ENCODE measurements around the gene BCAS3. TPM values are rescaled to one million over a fixed set of nuclear protein-coding genes. Genes with fewer than 3 reads are reported as not detected.

The BCAS3 gene
- total and polyA plus RNA-seq, 9 donors, result 9.4 to 37.0 (median 21.6) TPM

DNA sequence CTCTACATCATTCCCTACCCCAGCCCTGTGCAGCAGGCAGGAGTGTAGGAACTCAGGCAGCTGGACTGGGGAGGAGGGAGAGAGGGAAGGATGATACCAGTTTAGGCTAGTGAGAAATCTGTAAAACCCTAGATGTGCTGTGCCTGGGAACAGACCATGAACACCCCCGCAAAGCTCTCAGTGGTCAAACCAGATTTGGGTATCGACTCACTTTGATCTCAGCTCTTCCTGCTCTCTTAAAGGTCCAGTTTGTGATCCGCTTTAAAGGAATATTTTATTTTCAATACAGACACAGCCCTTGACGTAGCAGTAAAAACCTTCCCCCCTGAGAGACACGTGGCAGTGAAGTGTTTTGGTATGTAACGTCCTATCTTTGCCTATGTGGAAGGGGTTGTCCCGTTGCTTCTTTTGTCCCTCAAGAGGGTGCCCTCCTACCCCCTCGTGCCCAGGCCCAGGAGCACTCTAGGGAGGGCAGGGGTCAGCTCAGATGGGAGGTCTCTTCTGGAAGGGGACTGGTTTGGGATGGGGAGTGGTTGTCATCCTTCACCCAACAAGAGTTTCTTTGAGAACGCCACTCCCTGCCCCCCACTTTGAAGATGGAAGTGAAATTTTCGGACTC, 702.7 kb downstream of the BCAS3 start:
- WGBS, 3 donors, result 62 to 74% (median 65%) methylated on average over 10 of the region's 10 CpGs
- TF ChIP-seq EP300 (IDR thresholded peaks at IDR 0.05) (no peak), CTCF (IDR thresholded peaks at IDR 0.05) (no peak)
- H3K27ac ChIP-seq, result no peak overlapping the region
- no peaks in the 10 kb centered on the region for H3K36me3 ChIP-seq
- H3K4me1 ChIP-seq (ENCODE audit: insufficient read depth), result no peaks in the 10 kb centered on the region
- H3K4me3 ChIP-seq, result no peak overlapping the region
- DNase-seq, result no peak
- H3K27me3 ChIP-seq, result no peaks in the 10 kb centered on the region
- intact Hi-C loops (cut with DNase I), result no loop called here
- no peaks in the 10 kb centered on the region for H3K9me3 ChIP-seq

DNA sequence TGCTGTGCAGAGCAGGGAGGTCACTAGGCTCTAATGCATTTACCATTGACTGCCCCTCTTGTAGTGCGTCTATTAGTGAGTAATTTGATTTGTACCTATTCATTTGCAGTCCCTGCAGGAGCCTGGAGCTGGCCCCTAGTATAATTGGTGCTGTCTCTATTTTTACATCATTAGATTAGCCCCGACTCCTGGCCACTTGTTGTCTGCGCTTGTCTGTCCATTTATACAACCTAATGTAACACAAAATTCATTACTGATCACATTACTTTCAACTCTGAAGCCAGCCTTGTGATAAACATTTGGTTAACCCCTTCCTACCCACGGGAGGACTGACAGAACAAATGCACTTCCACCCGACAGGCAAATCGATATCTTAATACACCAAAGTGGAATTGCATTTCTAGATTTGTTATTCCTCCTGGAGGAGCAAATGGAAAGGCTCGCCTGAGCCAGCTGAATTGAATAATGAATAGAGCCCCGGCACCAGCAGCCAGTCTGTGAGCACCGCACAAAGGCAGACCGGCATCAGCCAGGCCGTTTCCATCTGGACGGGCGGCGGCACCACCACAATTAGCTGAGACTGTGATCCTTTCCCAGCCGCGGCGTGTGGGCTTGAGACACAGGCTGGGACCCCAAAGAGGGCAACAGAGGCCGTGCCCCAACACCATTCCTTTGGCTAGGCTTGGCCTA, 703.3 kb downstream of the BCAS3 start:
- no peak for DNase-seq

GRCh38 chr17:61381537-61381936, 703.9 kb downstream of the BCAS3 start:
- 90 to 94% (median 93%) methylated on average over 5 of the region's 5 CpGs for WGBS, 3 donors
- Histone ChIP-seq H3K4me3 (no peak overlapping the region), H3K9me3 (no peaks in the 10 kb centered on the region), H3K4me1 (ENCODE audit: insufficient read depth) (no peaks in the 10 kb centered on the region), H3K27me3 (no peaks in the 10 kb centered on the region), H3K36me3 (no peaks in the 10 kb centered on the region), H3K27ac (no peak overlapping the region)
- TF ChIP-seq POLR2A (IDR thresholded peaks at IDR 0.05) (no peak), EP300 (IDR thresholded peaks at IDR 0.05) (no peak), CTCF (IDR thresholded peaks at IDR 0.05) (no peak)
- DNase-seq, result no peak
- intact Hi-C loops (cut with DNase I), result no loop called here

More for the DNA sequence above, 703.3 kb downstream of the BCAS3 start:
- no peaks in the 10 kb centered on the region for H3K27me3 ChIP-seq
- no peak overlapping the region for H3K4me3 ChIP-seq
- H3K36me3 ChIP-seq, result no peaks in the 10 kb centered on the region
- WGBS, 3 donors, result 91 to 94% (median 91%) methylated on average over 18 of the region's 18 CpGs
- H3K27ac ChIP-seq, result no peak overlapping the region
- TF ChIP-seq CTCF (IDR thresholded peaks at IDR 0.05) (no peak), POLR2A (IDR thresholded peaks at IDR 0.05) (no peak), EP300 (IDR thresholded peaks at IDR 0.05) (no peak)
- no peaks in the 10 kb centered on the region for H3K9me3 ChIP-seq
- intact Hi-C loops (cut with DNase I), result no loop called here
- no peaks in the 10 kb centered on the region for H3K4me1 ChIP-seq (ENCODE audit: insufficient read depth)

DNA sequence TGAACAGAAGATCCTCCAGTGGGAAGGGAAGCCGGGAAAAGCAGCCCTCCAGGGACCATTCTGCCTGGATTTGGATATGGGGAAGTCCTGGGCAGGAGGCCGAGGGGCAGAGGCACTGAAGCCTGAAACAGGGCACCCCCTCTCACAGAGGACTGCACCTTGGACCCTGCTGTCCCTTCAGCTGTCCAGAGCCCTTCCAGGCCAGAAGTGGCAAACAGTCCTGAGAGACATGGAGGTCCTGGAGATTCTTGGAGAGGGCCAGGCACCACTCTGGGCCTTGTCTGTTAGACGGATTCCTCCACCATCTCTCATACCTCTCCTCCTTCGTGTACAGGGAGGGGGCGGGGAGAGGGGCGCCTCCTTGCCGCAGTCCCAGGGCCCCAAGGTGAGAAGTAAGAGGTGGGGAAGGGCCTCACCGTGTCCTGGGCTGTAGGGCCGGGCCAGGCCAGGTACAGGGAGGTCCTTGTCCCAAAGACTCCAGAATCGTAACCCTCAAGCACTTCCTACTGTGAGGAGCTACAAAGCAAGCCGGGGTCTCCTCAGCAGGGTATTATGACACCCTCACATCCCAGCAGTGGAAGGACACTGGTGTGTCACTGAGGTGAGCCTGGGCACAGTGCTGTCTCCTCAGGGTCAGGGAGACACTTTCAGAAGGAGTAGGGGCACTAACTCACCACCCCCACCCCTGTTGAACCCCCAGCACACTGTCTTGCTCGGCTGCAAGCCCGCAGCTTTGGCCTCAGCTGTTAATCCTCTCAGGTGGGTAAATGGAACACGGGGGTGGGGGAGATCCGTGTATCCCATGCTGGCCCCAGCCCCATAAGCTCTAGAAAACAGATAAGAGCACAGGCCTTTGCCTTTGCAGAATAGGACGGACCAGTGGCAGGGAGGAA, 705.4 kb downstream of the BCAS3 start:
- H3K27ac ChIP-seq, result no peak overlapping the region
- no peak for TF ChIP-seq CTCF (IDR thresholded peaks at IDR 0.05)
- no peak for TF ChIP-seq EP300 (IDR thresholded peaks at IDR 0.05)
- TF ChIP-seq POLR2A (IDR thresholded peaks at IDR 0.05), result no peak
- no peaks in the 10 kb centered on the region for H3K9me3 ChIP-seq
- no peak overlapping the region for H3K4me3 ChIP-seq
- intact Hi-C loops (cut with DNase I), result no loop called here
- DNase-seq, result no peak
- H3K36me3 ChIP-seq, result no peaks in the 10 kb centered on the region
- H3K27me3 ChIP-seq, result no peaks in the 10 kb centered on the region
- no peaks in the 10 kb centered on the region for H3K4me1 ChIP-seq (ENCODE audit: insufficient read depth)
- WGBS, 3 donors, result 90 to 93% (median 92%) methylated on average over 11 to 16 of the region's 16 CpGs

All from ovary (tissue), 9 donors.